Neuron (in vitro differentiated cells): ENCODE measurements around the gene MGLL.

Experiments used
- H2AFZ ChIP-seq: one replicate; pipeline ENCODE4 v1.6.1; 2013; ENCODE audit warnings: low read depth, mild to moderate bottlenecking, inconsistent platforms, low read length, moderate library complexity
- H3K27me3 ChIP-seq: one replicate; pipeline ENCODE4 v1.6.1; 2013; ENCODE audit warnings: low read length; ENCODE audit not compliant: insufficient read depth
- H3K36me3 ChIP-seq: one replicate; pipeline ENCODE4 v1.6.1; 2013; ENCODE audit warnings: low read length; ENCODE audit not compliant: insufficient read depth
- H3K4me1 ChIP-seq: one replicate; pipeline ENCODE4 v1.6.1; 2013; ENCODE audit warnings: low read length; ENCODE audit not compliant: insufficient read depth
- H3K4me3 ChIP-seq: 2 replicates; pipeline ENCODE4 v1.5.1; 2013; ENCODE audit warnings: mild to moderate bottlenecking, low read length, moderate library complexity
- H3K9me3 ChIP-seq: one replicate; pipeline ENCODE4 v1.6.1; 2013; ENCODE audit warnings: low read length

MGLL gene

DNA sequence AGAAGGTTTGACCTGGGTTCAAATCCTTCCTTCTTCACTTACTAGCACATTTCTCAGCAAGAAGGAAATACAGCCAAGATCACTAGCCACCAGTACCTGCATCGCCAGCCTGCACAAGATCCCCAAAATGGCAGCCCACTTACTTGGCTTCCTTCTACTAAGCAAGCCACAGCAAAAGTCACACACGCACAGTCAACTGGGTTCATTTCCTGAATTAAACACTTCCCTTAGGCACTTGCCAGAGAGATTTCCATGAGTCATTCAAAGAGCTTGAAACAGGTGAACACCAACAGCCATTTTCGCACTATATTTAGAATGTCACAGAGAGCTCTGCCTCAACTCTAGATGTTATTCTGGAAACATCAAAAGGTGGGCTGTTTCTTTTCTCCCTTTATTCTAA, 42.6 kb downstream of the MGLL start:
- H3K36me3 ChIP-seq = no peaks in the 10 kb centered on the region
- H3K4me3 ChIP-seq = no peak overlapping the region
- no peak overlapping the region for H2AFZ ChIP-seq
- peaks cover 3% of the 10 kb centered on the region for H3K27me3 ChIP-seq
- H3K4me1 ChIP-seq = no peaks in the 10 kb centered on the region
- no peaks in the 10 kb centered on the region for H3K9me3 ChIP-seq

DNA sequence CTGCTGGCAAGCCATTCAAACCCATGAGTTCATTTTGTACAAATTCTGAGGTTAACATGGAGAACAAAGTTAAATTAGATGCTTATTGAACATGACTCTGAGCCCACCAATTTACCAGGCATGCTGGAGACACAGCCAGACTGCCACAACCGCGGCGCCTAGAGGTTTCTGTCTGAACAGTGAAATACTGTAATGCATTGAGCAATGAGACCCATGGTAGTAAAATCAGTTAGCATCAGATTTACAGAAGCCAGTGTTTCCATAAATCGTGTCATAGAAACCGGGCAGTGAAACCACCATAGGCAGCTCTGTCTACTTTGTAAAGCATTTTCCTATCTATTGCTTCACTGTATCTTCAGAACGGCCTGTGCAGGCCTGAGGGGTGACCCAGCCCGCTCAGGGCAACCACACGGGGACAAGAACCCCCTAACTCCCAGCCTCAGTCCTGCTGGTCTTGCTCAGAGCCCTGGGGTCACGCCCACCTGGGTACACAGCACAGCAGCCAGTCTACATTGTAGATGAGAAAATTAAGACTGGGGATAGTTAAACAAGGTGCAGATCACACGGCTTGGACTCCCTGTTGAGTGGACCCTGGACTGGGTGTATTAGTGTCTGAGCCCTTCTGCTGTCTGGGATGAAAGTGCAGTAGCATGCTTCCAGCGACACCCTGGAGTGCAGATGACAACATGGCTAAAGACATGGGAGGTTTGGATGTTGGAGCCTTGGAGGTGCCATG, 44.2 kb downstream of the MGLL start:
- no peaks in the 10 kb centered on the region for H3K9me3 ChIP-seq
- H3K4me1 ChIP-seq = no peaks in the 10 kb centered on the region
- H3K4me3 ChIP-seq = no peak overlapping the region
- H2AFZ ChIP-seq = no peak overlapping the region
- no peaks in the 10 kb centered on the region for H3K36me3 ChIP-seq
- no peaks in the 10 kb centered on the region for H3K27me3 ChIP-seq

DNA sequence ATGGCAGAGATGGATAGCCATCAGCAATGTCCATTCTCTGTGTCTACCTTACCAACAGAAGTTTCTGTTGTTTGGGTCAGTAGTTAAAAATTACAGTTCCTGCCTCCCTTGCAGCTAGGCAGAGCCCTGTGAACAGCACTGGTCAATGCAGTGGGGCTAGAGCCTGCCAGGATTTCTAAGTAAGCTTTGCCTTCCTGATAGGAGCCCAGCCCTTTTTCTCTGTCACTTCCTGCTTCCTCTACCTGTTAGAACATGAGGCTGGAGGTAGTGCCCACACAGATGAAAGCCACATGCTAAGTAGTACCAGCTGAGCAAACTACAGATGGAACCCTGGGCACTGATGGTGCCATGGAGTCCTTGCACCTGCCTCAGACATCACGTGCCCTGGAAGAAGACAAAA, 45.0 kb downstream of the MGLL start:
- Histone ChIP-seq H3K27me3 (no peaks in the 10 kb centered on the region), H2AFZ (no peak overlapping the region), H3K9me3 (no peaks in the 10 kb centered on the region), H3K36me3 (no peaks in the 10 kb centered on the region), H3K4me1 (no peaks in the 10 kb centered on the region), H3K4me3 (no peak overlapping the region)

DNA sequence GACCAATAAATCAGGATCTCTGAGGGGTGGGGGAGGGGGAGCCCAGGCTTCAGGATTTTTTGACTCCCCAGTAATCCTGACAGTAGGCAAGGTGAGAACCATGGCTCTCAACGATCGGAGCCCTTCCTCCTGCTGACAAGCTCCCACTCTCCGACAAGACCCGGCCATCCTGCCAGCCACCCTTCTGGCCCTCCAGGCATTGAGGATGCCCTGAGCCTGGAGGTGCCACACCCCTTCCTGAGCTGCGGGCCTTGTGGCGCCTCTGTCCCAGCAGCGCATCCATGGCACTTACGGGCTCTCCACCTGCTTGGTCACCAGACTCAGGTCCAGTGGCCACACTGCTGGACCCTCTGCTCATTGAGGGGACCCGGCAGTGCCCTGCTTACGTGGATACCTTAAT, 46.0 kb downstream of the MGLL start:
- Histone ChIP-seq H3K27me3 (no peaks in the 10 kb centered on the region), H3K36me3 (no peaks in the 10 kb centered on the region), H2AFZ (no peak overlapping the region), H3K4me3 (no peak overlapping the region), H3K4me1 (no peaks in the 10 kb centered on the region), H3K9me3 (no peaks in the 10 kb centered on the region)

DNA sequence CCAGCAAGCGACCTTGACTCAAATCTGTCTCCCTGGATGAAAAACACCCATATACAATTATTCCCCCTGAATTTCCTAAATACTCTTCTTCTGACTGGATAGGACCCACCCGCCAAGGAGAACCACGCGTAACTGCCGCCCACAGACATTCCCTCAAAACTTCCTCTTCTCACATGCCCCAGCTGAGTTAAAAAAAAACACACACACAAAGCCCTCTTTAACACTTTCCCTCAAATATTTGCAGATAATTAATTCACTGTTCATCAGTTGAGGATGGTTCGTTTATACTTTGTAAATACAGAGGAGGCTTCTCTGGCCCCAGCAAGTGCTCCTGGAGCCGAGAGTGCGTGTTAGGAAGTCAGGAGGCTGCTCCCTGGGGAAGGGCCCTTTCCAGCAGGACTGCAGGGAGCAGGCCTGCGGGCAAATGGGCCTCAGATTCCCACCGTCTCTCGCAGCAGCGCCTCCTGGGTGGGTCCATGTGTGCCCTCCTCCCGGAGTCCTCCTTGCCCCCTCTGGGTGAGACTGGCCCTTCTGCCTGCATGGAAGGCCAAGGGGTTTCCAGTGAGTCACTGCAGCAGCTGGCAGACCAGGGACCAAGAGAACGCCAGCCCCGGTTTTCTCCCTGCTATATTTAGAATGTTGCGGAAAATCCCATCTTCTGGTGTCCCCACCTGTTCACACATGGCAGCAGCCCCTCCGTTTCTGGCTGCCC, 46.8 kb downstream of the MGLL start:
- H3K36me3 ChIP-seq = no peaks in the 10 kb centered on the region
- no peaks in the 10 kb centered on the region for H3K4me1 ChIP-seq
- H3K27me3 ChIP-seq = no peaks in the 10 kb centered on the region
- no peaks in the 10 kb centered on the region for H3K9me3 ChIP-seq
- H3K4me3 ChIP-seq = no peak overlapping the region
- H2AFZ ChIP-seq = no peak overlapping the region

DNA sequence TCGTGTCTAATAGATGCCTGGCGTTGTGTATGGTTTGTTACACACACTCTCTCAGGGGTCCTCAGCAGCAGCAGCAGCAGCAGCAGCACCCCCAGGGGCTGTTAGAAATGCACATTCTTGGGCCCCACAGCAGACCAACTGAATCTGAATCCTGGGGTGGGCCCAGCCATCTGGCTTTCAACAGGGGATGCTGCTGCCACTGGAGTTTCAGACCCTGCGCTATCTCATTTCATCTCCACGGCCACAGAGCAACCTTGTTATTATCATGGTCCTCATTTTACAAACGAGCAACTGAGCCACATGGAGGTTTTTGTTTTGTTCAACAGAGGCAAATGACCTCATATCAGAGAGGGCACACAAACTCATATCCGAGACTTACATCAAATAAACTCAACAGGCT, 47.7 kb downstream of the MGLL start:
- Histone ChIP-seq H3K27me3 (no peaks in the 10 kb centered on the region), H3K36me3 (no peaks in the 10 kb centered on the region), H2AFZ (no peak overlapping the region), H3K9me3 (no peaks in the 10 kb centered on the region), H3K4me1 (no peaks in the 10 kb centered on the region), H3K4me3 (no peak overlapping the region)

DNA sequence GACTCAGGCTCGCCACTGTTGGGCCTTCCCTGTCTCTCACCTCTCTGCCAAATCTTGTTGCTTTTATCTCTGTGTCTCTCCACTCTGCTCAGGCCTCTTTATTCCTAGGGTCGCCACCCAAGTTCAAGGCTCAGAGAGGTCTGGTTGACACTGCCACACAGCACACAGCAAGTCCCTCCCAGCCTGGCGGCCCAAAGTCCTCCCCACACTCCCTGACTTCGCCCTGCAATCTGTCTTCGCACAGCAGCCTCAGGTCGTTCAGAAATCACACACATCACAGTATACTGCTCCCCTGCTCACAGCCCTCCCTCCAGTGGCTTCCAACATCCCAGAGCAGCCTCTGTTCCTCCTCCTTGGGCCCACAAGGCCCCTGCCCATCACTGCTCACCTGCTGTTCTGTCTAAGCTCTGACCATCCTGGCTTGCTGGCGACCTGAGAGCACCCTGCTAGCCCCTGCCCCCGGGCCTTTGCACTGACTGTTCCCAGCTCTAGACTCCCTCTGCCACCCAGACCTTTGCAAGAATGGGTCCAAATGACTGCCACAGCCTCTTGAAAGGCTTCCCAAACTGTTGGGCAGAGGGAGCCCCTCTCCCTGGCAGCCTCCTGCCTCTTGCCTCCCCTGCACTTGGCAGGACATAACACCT, 48.4 kb downstream of the MGLL start:
- no peak overlapping the region for H3K4me3 ChIP-seq
- no peak overlapping the region for H2AFZ ChIP-seq
- H3K4me1 ChIP-seq = no peaks in the 10 kb centered on the region
- H3K27me3 ChIP-seq = no peaks in the 10 kb centered on the region
- H3K9me3 ChIP-seq = no peaks in the 10 kb centered on the region
- H3K36me3 ChIP-seq = no peaks in the 10 kb centered on the region

DNA sequence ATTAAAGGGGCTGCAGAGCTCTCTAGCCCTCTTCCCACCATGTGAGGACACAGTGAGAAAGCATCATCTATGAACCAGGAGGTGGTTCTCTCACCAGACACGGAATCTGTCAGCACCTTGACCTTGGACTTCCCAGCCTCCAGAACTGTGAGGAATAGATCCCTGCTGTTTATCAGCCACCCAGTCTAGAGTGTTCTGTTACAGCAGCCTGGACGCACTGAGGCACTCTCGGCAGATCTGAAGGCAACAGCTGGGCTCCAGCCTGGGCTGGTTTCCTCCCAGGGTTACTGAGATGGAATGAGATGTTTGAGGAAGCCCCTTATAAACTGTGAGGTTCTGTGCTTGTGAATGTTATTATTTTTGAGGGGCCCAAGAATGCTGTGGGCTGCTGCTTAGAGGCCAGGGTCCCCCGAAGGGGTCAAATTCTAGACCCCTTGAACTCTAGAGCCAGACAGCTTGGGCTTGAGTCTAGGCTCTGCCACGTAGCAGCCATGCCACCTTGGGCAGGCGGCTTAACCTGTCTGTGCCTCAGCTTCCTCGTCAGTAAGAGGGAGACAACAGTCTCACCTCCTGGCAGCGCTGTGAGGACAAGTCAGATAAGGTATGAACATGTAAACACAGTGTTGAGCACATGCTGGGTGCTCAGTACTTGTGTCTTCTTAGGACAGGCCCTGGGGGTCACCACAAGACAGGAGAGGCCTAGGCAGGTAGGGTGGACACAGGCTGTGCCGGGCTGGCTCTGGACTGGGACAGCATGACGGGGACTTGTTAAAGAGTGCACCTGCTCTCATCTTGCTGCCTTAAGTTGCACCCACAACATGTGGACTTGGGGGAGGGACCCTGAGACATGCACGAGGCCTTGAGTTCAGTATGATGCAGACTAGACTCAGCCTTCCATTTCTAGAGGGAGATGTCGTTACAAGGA, 49.2 kb downstream of the MGLL start:
- Histone ChIP-seq H3K27me3 (no peaks in the 10 kb centered on the region), H3K4me3 (no peak overlapping the region), H3K4me1 (no peaks in the 10 kb centered on the region), H3K9me3 (peaks cover 2% of the 10 kb centered on the region), H3K36me3 (no peaks in the 10 kb centered on the region), H2AFZ (no peak overlapping the region)

DNA sequence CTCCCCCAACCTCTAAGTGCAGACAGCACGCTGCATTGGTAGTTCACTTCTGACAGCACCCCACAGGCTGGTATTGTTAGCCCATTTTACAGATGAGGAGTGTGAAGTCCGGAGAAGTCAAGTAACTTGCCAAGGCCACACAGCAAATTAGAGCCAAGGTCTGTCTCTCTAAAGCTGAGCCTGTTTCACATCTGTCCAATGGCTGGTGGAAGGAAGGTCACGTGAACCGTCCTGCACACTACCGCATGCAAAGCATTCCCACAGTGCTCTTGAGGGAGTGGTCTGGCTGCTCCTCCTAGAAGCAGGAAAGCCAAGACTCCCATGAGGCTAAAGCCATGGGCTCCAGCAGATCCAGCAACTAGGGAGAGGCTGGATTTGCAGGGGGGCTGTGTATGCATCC, 50.0 kb downstream of the MGLL start:
- H3K9me3 ChIP-seq = peaks cover 3% of the 10 kb centered on the region
- H3K27me3 ChIP-seq = no peaks in the 10 kb centered on the region
- H3K36me3 ChIP-seq = no peaks in the 10 kb centered on the region
- H3K4me1 ChIP-seq = no peaks in the 10 kb centered on the region
- H2AFZ ChIP-seq = no peak overlapping the region
- no peak overlapping the region for H3K4me3 ChIP-seq

DNA sequence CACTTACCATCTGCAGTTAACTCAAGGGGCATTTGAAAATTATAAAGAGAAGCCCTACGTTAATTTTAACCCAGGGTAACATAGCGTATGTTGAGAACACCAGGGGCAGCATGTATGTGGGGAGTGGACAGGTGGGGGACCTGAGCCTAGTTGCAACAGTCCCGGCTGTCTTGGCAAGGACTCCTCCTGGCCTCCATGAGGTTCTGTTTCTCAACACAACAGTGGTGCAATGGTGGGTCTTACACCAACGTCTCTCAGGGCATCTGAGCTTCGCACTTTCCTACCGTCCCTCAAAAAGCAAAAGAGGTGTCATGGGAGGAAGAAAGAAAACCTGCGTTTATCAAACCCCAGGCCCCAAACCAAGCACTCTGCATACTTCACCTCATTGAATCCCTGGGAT, 50.6 kb downstream of the MGLL start:
- H3K4me3 ChIP-seq = no peak overlapping the region
- H3K4me1 ChIP-seq = no peaks in the 10 kb centered on the region
- no peak overlapping the region for H2AFZ ChIP-seq
- no peaks in the 10 kb centered on the region for H3K36me3 ChIP-seq
- peaks cover 5% of the 10 kb centered on the region for H3K9me3 ChIP-seq
- no peaks in the 10 kb centered on the region for H3K27me3 ChIP-seq

DNA sequence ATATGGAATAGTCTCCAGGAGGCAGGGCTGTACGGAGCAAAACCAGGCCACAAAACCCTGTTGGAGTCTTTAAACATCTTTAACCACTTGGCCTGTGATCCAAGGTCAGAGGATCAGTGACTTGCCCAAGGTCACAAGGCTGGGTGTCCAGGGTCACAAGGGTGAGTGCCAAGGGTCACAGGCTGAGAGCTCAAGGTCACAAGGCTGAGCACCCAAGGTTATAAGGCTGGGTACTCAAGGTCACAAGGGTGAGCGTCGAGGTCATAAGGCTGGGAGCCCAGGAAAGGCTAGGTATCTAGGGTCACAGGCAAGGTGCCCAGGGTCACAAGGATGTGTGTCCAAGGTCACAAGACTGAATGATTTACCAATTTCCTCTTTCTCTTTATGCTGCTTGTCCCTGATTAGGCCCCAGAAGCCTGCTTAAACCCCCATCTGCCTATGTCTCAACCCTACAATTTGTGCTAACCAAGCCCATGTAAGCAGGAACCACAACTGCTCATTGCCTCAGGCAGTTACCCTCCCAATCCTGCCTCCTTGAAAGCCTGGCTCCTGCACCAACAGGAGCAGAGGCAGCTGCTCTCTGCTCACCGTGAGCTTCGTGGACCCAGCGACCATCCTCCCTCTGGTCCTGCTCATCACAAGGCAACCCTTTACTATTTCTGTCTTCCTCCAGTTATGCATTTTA, 51.5 kb downstream of the MGLL start:
- no peaks in the 10 kb centered on the region for H3K27me3 ChIP-seq
- H3K9me3 ChIP-seq = peaks cover 5% of the 10 kb centered on the region
- no peaks in the 10 kb centered on the region for H3K4me1 ChIP-seq
- no peak overlapping the region for H3K4me3 ChIP-seq
- H2AFZ ChIP-seq = no peak overlapping the region
- H3K36me3 ChIP-seq = no peaks in the 10 kb centered on the region

DNA sequence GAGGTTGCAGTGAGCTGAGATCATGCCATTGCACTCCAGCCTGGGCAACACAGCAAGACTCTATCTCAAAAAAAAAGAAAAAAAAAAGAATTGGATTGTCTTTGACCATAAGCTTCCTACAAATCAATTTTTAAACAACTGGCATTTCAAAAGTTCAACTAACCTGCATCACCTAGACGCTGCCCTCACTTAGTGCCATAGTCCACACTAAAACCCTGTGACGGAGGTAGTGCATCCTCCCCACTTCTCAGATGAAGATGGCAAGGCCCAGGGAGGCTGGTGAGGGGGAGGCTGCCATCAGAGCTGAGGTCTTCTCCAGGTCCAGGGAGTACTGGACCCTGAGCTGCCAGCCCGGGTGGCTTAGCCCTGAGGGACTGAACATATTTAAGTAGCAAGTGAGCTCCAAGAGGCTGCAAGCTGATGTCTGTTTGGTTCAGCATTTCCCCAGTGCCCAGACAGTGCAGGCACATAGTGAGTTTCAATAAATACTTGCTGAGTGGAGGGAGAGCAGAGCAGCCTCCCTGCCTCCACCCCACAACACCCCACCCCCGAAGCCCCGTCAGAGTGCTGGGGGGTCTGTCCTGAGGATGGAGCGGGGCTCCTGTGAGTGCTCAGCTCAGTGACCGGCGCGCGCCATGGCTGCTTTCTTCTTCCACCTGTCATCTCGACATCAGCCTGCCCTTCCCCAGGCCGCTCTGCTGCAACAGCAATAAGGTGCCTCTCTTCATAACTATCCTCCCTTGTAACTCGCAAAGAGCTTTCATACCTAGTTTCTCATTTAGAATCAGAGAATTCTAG, 52.8 kb downstream of the MGLL start:
- Histone ChIP-seq H3K27me3 (no peaks in the 10 kb centered on the region), H3K4me1 (no peaks in the 10 kb centered on the region), H3K9me3 (peaks cover 5% of the 10 kb centered on the region), H3K4me3 (no peak overlapping the region), H2AFZ (no peak overlapping the region), H3K36me3 (no peaks in the 10 kb centered on the region)
